HepG2 (cell line): Measurements from ENCODE around the gene FITM1. TPM values are rescaled to one million over a fixed set of nuclear protein-coding genes. Genes with fewer than 3 reads are reported as not detected.
A peak's percentile ranks its signal among the peaks of the same experiment; 100 is the strongest.

Source experiments
- ATAC-seq: fragments of 200-7000 bp; cut with Tn5 transposase; 3 replicates; pipeline ENCODE4 v1.9.1; 2020; ENCODE audit warnings: mild to moderate bottlenecking, moderate library complexity
- BruUV-seq: library from RNA; stranded (reverse); fragments of 400-500 nt; replicated peaks from 2 replicates; lab custom pipeline; 2021; lab: Mats Ljungman, UMichigan
- CTCF ChIA-PET: fragments of 300-600 bp; formaldehyde crosslinking; extraction: SDS; loops from one replicate; lab custom pipeline; 2021; ENCODE audit warnings: low total read pairs, inconsistent platforms, low intra/inter-chr PET ratio; lab: Yijun Ruan, JAX
- POLR2A ChIA-PET: fragments of 350-600 bp; sonication (Branson Sonifier 250); formaldehyde crosslinking; loops from one replicate; lab custom pipeline; 2020; ENCODE audit warnings: antibody characterized with exemption, inconsistent platforms; lab: Yijun Ruan, JAX
- DNase-seq: peaks from one replicate; pipeline ENCODE4 v3.0.0-alpha.2; 2015; ENCODE audit warnings: low spot score
- FAIRE-seq: peaks from 3 replicates; lab custom pipeline; 2011; peaks lifted over from hg19 to GRCh38; lab: Jason Lieb, UNC
- H2AFZ ChIP-seq: one replicate; pipeline ENCODE4 v1.6.1; 2011; ENCODE audit warnings: low read length, inconsistent platforms
- H3K27ac ChIP-seq: fragments of 300-600 bp; 3 replicates; pipeline ENCODE4 v1.8.0; 2011; ENCODE audit warnings: mixed run types, mild to moderate bottlenecking, mixed read lengths, low read length, inconsistent platforms; ENCODE audit not compliant: insufficient read depth; ENCODE audit errors: extremely low read length
- H3K27me3 ChIP-seq, 2 experiments: fragments of 200-600 bp in 1 of 2; 2 replicates in 1 of 2; 3 replicates in 1 of 2; pipeline versions ENCODE4 v1.6.0 to v1.8.0; 2011; ENCODE audit warnings: low read length in 2 of 2, mild to moderate bottlenecking in 2 of 2, moderate library complexity in 2 of 2, inconsistent platforms in 1 of 2; ENCODE audit not compliant: insufficient read depth in 2 of 2, control insufficient read depth in 1 of 2
- H3K36me3 ChIP-seq, 2 experiments: fragments of 200-600 bp in 1 of 2; replicated peaks in 1 of 2; 2 replicates in 1 of 2; 3 replicates in 1 of 2; pipeline versions ENCODE4 v1.5.1 to v1.8.0; 2011; ENCODE audit warnings: low read length in 2 of 2, inconsistent platforms in 1 of 2; ENCODE audit not compliant: insufficient read depth in 2 of 2, control insufficient read depth in 1 of 2
- H3K4me1 ChIP-seq: 2 replicates; pipeline ENCODE4 v1.5.1; 2012; ENCODE audit warnings: low read length, inconsistent platforms; ENCODE audit not compliant: insufficient read depth
- H3K4me2 ChIP-seq: 2 replicates; pipeline ENCODE4 v1.6.0; 2011; ENCODE audit warnings: low read depth, low read length, inconsistent platforms
- H3K4me3 ChIP-seq, 3 experiments: fragments of 200-600 bp in 1 of 3; sonication (generic), shearing (Covaris generic) in 1 of 3; replicated peaks in 1 of 3; 2 replicates each; pipeline ENCODE4 v1.5.1; 2011 to 2016; ENCODE audit warnings: low read length in 3 of 3, inconsistent platforms in 2 of 3, low read depth in 2 of 3, mild to moderate bottlenecking in 2 of 3, control low read depth in 1 of 3, mixed read lengths in 1 of 3; ENCODE audit not compliant: insufficient read depth in 1 of 3
- H3K79me2 ChIP-seq: one replicate; pipeline ENCODE4 v1.6.1; 2011; ENCODE audit warnings: low read length, inconsistent platforms; ENCODE audit not compliant: insufficient read depth
- H3K9ac ChIP-seq: 2 replicates; pipeline ENCODE4 v1.6.0; 2011; ENCODE audit warnings: mild to moderate bottlenecking, low read depth, low read length, inconsistent platforms; ENCODE audit not compliant: insufficient read depth
- H3K9me3 ChIP-seq: 2 replicates; pipeline ENCODE4 v1.5.1; 2012; ENCODE audit warnings: mild to moderate bottlenecking, low read length
- H4K20me1 ChIP-seq: 2 replicates; pipeline ENCODE4 v1.6.0; 2011; ENCODE audit warnings: inconsistent platforms, mild to moderate bottlenecking, low read length, moderate library complexity; ENCODE audit not compliant: insufficient read depth
- CBFB ChIP-seq: sonication (generic); formaldehyde crosslinking; IDR thresholded peaks from 2 replicates; pipeline ENCODE4 v1.4.0; 2020; ENCODE audit warnings: missing genetic modification reagents
- CENPT ChIP-seq: sonication (generic); formaldehyde crosslinking; IDR thresholded peaks from 2 replicates; pipeline ENCODE4 v1.8.0; 2022; ENCODE audit warnings: low read depth, mild to moderate bottlenecking, moderate library complexity, missing genetic modification reagents
- EED ChIP-seq: sonication (generic); formaldehyde crosslinking; IDR thresholded peaks from 2 replicates; pipeline ENCODE4 v1.5.0; 2020; ENCODE audit warnings: mild to moderate bottlenecking, missing genetic modification reagents
- FLYWCH1 ChIP-seq: sonication (generic); formaldehyde crosslinking; IDR thresholded peaks from 2 replicates; pipeline ENCODE4 v1.8.1; 2023; ENCODE audit warnings: mild to moderate bottlenecking, missing genetic modification reagents
- HOXA7 ChIP-seq: sonication (generic); formaldehyde crosslinking; IDR thresholded peaks from 2 replicates; pipeline ENCODE4 v1.8.1; 2022; ENCODE audit warnings: mild to moderate bottlenecking, missing genetic modification reagents, moderate library complexity
- KIAA2018 ChIP-seq: sonication (generic); formaldehyde crosslinking; IDR thresholded peaks from 2 replicates; pipeline ENCODE4 v1.5.0; 2020; ENCODE audit warnings: mild to moderate bottlenecking, missing genetic modification reagents, borderline replicate concordance
- MAFF ChIP-seq: IDR thresholded peaks from 2 replicates; pipeline ENCODE4 v1.6.1; 2011; ENCODE audit warnings: low read depth, low read length, improper control_type of control experiment
- SIN3A ChIP-seq: IDR thresholded peaks from 2 replicates; pipeline ENCODE4 v1.6.1; 2011; ENCODE audit warnings: low read depth, mild to moderate bottlenecking, control low read depth, low read length, borderline replicate concordance
- ZBTB7A ChIP-seq: sonication (generic); formaldehyde crosslinking; IDR thresholded peaks from 2 replicates; pipeline ENCODE4 v1.8.0; 2022; ENCODE audit warnings: mild to moderate bottlenecking, missing genetic modification reagents
- ZNF225 ChIP-seq: sonication (generic); formaldehyde crosslinking; IDR thresholded peaks from 2 replicates; pipeline ENCODE4 v1.4.0; 2020; ENCODE audit warnings: mild to moderate bottlenecking, missing genetic modification reagents
- ZNF501 ChIP-seq: sonication (generic); formaldehyde crosslinking; IDR thresholded peaks from 2 replicates; pipeline ENCODE4 v1.5.1; 2020; ENCODE audit warnings: mild to moderate bottlenecking, moderate library complexity, missing genetic modification reagents
- ZNF577 ChIP-seq: sonication (generic); formaldehyde crosslinking; IDR thresholded peaks from 2 replicates; pipeline ENCODE4 v1.4.0; 2020; ENCODE audit warnings: mild to moderate bottlenecking, low read depth, missing genetic modification reagents, borderline replicate concordance
- ZNF598 ChIP-seq: sonication (generic); formaldehyde crosslinking; IDR thresholded peaks from 2 replicates; pipeline ENCODE4 v1.5.1; 2020; ENCODE audit warnings: mild to moderate bottlenecking, missing genetic modification reagents, borderline replicate concordance
- ZNF737 ChIP-seq: sonication (generic); formaldehyde crosslinking; IDR thresholded peaks from 2 replicates; pipeline ENCODE4 v1.5.0; 2020; ENCODE audit warnings: missing genetic modification reagents, mild to moderate bottlenecking, borderline replicate concordance
- ZNF747 ChIP-seq: sonication (generic); formaldehyde crosslinking; IDR thresholded peaks from 2 replicates; pipeline ENCODE4 v1.8.1; 2023; ENCODE audit warnings: missing genetic modification reagents, mild to moderate bottlenecking, borderline replicate concordance
- ZNF768 ChIP-seq: sonication (generic); formaldehyde crosslinking; IDR thresholded peaks from 2 replicates; pipeline ENCODE4 v1.4.0; 2020; ENCODE audit warnings: missing genetic modification reagents
- WGBS: methylation state at CpG from one replicate; pipeline ENCODE4 v1.1.6; 2017; ENCODE audit warnings: low lambda C conversion rate; 5-methylcytosine and 5-hydroxymethylcytosine counted together
- in situ Hi-C: cut with HindIII; loops from 2 replicates; pipeline ENCODE4 v1.10.0; 2017; ENCODE audit warnings: low pct_unique_long_range_greater_than_20kb; ENCODE audit not compliant: extremely low pct_ligation_motif_present
- intact Hi-C: fragments of 100-400 bp; cut with micrococcal nuclease; formaldehyde crosslinking; loops from one replicate; pipeline ENCODE4 v1.10.0; 2022; ENCODE audit not compliant: unreplicated experiment
- polyA plus RNA-seq, 8 experiments: library from polyadenylated mRNA; depleted of rRNA in 3 of 8; stranded (reverse) in 7 of 8; unstranded in 1 of 8; fragments of >200 nt; fragmentation: Illumina TruSeq in 4 of 8; extraction: Trizol in 4 of 8; gene quantifications; 2 replicates each; pipeline versions ENCODE4 v1.2.1 to v1.2.3, GENCODE V29; 2011 to 2016; ENCODE audit warnings: low read depth in 4 of 8, missing spikeins in 1 of 8, mixed read lengths in 1 of 8; ENCODE audit not compliant: insufficient read depth in 1 of 8
- total RNA-seq, 5 experiments: library from RNA; depleted of rRNA; stranded (reverse); fragments of >200 nt; fragmentation: Illumina TruSeq; extraction: Trizol; gene quantifications; 2 replicates each; pipeline ENCODE4 v1.2.3, GENCODE V29; 2016; ENCODE audit warnings: low read depth in 1 of 5

Gene FITM1
- total and polyA plus RNA-seq, 2 of the 13 experiments (the other 11 are each of a cell fraction or from before 2014, with no cell fraction given), result 2.7 to 5.8 TPM

DNA sequence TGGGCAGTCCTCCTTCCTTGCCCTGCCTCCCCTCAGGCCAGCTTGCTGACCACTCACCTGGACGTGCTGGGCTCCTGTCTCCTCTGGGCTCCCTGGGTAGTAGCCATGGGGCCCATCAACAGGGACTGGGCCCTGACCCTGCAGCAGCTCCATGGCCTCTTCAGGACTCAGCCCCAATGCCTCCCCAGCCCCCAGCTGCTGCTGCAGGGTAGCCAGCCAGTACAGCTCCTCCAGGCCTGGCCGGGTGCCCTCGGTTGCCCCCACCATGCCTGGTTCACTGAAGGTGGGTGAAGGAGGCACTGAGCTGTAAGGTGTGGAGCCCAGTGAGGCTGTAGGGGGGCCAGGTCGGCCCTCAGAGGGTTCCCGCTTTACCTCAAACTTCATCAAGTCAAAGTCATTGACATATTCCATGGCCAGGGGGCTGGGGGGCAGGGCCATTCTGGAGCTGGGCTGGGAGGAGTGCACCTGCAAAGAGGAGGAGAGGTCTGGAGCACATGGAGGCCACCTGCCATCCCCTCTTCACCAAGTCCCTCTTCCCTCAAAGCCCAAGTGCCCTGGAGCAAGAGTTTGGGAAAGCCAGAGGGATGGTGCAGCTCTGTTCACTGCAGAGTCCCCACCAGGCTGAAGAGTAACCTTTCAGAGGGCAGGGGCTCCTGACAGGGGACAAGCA is 47.9 kb upstream of the FITM1 start:
- no peaks in the 10 kb centered on the region for H3K9me3 ChIP-seq
- POLR2A ChIA-PET, result interaction anchor here (1.0 to 4.9 kb wide), 13 partner anchors 8 to 189 kb away, joined by 3 to 131 read pairs (median 11); partner anchors contain the start of genes CARMIL3, CHMP4A, DCAF11 and NRL
- H3K4me2 ChIP-seq, result no peak overlapping the region
- H3K27ac ChIP-seq, result no peak overlapping the region
- H2AFZ ChIP-seq, result no peak overlapping the region
- CTCF ChIA-PET, result interaction anchor here (1.3 kb wide), 1 partner anchor 8 kb away, joined by 3 read pairs; no protein-coding TSS in a partner anchor
- BruUV-seq, result no TSS peak
- in situ Hi-C loops, result no loop called here
- H4K20me1 ChIP-seq, result no peaks in the 10 kb centered on the region
- WGBS, result 67% methylated on average over 5 of the region's 5 CpGs
- no peak overlapping the region for H3K4me3 ChIP-seq
- no peak for DNase-seq
- ATAC-seq, result peak; percentile 4; the same call in 2 of the 3 replicates
- H3K79me2 ChIP-seq, result no peaks in the 10 kb centered on the region
- H3K9ac ChIP-seq, result no peak overlapping the region
- H3K4me1 ChIP-seq, result peaks cover 26% of the 10 kb centered on the region
- no peak for FAIRE-seq
- H3K27me3 ChIP-seq, result peaks cover 19 to 79% of the 10 kb centered on the region in 2 experiments
- no peaks in the 10 kb centered on the region for H3K36me3 ChIP-seq
- intact Hi-C loops, result no loop called here
- TF ChIP-seq ZNF768 (CRISPR knock-in tag), result peak; percentile 56; the same call in 1 of the 2 replicates
- 0 out of 2 replicates have a peak, but pooled peaks have one; percentile 50 for TF ChIP-seq CENPT
- no peak for TF ChIP-seq ZBTB7A
- peak; percentile 13; the same call in 1 of the 2 replicates for TF ChIP-seq ZNF225 (CRISPR knock-in tag)
- TF ChIP-seq MAFF, result no peak
- no peak for TF ChIP-seq CBFB (CRISPR knock-in tag)
- no peak for TF ChIP-seq KIAA2018 (CRISPR knock-in tag)
- peak; percentile 20; the same call in 1 of the 2 replicates for TF ChIP-seq HOXA7 (CRISPR knock-in tag)
- TF ChIP-seq ZNF577 (CRISPR knock-in tag), result no peak
- no peak for TF ChIP-seq ZNF737 (CRISPR knock-in tag)
- TF ChIP-seq ZNF747 (CRISPR knock-in tag), result 0 out of 2 replicates have a peak, but pooled peaks have one; percentile 5
- 0 out of 2 replicates have a peak, but pooled peaks have one; percentile 1 for TF ChIP-seq ZNF598 (CRISPR knock-in tag)
- peak; percentile 86; the same call in 1 of the 2 replicates for TF ChIP-seq EED (CRISPR knock-in tag)
- TF ChIP-seq FLYWCH1 (CRISPR knock-in tag), result 0 out of 2 replicates have a peak, but pooled peaks have one; percentile 4
- no peak for TF ChIP-seq SIN3A
- TF ChIP-seq ZNF501 (CRISPR knock-in tag), result no peak
